ENCODE data around the gene CLCN7. TPM values are rescaled to one million over a fixed set of nuclear protein-coding genes. Genes with fewer than 3 reads are reported as not detected.

Gene CLCN7, protein sequence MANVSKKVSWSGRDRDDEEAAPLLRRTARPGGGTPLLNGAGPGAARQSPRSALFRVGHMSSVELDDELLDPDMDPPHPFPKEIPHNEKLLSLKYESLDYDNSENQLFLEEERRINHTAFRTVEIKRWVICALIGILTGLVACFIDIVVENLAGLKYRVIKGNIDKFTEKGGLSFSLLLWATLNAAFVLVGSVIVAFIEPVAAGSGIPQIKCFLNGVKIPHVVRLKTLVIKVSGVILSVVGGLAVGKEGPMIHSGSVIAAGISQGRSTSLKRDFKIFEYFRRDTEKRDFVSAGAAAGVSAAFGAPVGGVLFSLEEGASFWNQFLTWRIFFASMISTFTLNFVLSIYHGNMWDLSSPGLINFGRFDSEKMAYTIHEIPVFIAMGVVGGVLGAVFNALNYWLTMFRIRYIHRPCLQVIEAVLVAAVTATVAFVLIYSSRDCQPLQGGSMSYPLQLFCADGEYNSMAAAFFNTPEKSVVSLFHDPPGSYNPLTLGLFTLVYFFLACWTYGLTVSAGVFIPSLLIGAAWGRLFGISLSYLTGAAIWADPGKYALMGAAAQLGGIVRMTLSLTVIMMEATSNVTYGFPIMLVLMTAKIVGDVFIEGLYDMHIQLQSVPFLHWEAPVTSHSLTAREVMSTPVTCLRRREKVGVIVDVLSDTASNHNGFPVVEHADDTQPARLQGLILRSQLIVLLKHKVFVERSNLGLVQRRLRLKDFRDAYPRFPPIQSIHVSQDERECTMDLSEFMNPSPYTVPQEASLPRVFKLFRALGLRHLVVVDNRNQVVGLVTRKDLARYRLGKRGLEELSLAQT
- 80.0 and 107 TPM in 2 replicates for total RNA-seq

DNA sequence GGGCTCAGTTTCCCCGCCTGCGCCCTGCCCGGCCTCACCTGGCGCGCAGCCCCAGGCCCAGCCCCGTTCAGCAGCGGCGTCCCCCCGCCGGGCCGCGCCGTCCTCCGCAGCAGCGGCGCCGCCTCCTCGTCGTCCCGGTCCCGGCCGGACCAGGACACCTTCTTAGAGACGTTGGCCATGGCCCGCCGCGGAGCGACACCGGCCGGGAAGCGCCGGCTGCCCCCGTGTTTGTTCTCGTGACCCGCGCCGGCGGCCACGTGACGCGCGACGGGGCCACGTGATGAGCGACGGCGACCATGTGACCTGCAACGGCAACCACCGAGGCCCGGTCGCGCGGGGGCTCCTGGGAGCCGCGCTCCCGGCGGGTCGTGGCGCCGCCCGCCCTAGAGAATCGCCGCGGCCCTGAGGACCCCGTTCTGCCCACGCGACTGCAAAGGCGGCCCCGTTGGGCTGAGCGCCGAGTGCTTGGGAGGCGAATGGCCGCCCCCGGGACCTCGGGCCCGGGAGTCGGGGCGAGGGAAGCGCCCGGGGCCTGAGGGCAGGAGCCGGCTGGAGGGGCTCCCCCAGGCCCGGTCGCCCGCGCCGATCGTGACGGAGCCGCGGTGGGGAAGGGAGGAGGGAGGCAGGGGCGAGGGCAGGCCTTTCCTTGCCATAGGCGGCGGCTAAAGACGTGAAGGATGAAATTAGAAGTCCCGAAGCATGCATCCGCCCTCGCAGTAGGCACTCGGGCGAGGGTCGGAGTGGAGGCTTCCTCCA is at the start of gene CLCN7:
CLCN7 (minus strand) TSS at position 233 of the 756 bp plus-strand sequence; CDS start at position 179, 54 bp downstream.

DNA sequence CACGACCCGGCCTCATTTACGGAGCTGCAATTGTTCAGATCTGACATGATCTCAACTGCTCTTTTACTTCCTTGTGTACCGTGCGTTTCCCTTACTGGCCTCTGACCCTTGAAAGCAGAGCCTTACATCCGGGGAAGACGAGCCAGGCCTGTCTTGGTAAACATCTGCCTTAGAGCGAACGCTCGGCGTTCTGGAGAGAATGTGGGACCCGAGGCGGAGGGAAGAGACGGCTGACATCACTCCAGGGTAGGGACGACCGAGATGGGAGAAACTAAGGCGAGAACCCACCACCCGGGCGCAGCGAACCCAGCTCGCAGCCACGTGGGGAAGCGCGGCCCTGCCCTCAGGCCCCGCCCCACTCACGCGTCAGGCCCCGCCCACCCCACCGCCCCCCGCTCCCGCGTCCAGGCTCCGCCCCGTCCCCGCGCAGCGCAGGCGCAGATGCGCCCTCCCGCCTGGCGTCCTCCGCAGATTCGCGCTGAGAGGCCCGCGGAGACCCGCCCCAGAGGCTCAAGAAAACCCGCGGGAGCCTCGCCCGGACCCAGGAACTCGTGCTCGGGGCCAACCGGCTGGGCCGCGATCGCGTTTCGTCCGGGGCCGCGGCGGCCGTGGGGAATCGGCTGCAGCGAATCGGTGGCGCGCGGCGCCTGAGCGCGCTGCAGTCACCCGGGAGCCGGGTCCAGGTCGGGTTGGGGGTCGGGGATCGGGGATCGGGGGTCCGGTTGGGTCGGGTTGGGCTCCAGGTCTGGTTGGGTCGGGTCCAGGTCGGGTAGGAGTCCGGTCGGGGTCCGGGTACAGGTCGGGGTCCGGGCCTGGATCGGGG is 18.3 kb upstream of the CLCN7 start, which contains the start of gene TELO2:
TELO2 (plus strand) TSS at position 438 of the 823 bp plus-strand sequence. CDS start 922 bp downstream, outside the sequence.

DNA sequence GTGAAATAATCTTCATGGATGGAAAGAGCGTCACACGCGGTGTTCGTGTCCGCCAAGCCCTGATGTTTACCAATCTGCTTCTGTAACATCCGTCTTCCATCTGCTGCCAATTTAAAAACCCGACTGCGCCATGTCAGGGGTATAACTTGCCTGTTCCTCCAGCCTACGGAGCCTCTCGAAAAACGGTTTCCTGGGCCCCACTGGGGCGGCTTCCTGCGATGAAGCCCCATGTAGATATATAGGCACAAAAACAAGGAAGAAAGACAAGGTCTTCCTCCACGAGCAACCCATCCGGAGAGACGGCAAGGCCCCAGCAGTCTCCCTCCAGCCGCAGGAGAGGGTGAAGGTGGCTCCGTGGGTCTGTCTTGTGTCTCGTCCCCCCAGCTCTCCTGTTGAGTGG is 13.8 kb upstream of the CLCN7 start, which contains the start of gene PTX4:
PTX4 (minus strand) TSS at position 326 of the 400 bp plus-strand sequence; CDS start at position 291, 35 bp downstream.

DNA sequence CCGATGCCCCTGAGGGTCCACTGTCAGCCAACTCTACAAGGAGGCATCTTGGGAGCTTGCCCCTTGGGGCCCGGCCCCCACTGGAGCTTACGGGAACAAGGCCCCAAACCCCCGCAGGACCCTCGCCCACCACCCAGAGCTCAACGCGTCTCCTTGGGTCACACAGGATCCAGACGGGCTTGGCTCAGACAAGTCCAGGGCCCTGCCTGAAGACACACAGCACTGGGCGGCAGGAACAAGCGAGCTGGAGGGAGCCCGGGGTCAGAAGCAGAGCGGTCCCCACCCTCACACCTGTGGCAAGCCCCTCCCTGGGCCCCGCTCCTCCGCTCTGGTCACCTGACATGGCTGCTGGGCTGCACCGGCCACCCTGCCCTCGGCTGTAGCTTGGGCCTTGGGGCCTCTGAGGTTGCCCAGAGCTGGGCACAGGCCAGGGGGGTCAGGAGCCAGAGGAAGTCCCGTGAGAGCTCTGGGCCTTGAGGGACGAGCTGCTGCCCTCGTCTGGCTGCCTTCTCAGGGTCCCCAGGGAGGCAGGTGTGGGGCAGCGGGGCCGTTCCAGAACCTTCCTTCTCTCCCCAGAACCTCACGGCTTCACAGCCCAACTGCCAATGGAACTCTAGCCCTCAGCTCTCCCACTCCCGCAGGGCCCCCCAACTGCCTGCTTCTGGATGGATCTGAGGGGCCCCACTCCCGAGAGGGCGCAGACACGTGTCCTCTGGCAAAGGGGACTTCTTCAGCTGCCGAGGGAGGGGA is 30.7 kb downstream of the CLCN7 start, which contains the start of gene CCDC154:
CCDC154 (minus strand) TSS at position 577 of the 750 bp plus-strand sequence; CDS start at position 343, 234 bp downstream.

DNA sequence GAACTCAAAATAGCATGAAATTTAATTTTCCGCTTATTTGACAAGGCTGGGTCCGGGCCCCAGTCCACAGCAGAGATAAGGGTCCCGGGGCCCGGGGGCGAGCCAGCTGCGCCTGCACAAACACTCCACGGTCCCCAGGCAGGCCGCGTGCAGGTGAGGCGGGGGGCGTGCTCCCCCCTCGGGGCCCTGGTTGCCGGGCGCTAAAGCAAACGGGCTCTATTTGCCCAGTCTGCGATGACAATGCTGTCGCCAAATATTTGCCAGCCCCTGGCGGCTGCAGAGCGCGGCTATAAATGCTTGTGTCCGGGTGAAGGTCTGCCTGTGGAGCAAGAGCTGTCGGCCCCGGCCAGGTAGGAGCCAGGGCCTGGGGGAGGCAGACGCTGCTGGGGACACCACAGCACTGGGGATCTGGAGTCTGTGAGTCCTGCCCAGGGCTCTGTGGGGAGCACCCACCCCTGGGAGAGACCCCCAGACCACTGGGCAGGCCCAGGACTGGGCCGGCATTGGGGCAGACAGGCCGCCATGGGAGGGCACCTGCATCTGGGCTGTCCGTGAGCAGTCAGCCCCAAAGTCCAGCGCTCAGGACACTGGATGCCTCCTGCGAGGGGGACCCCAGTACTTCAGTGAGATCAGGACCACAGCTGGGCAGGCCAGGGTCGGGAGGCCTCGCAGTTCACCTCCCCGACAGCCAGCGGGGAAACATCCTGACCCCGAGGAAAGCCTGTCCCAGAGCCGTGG is 43.9 kb downstream of the CLCN7 start, which contains the start of gene PERCC1:
PERCC1 (plus strand) TSS at position 320 of the 738 bp plus-strand sequence. CDS start 1,516 bp downstream, outside the sequence.

DNA sequence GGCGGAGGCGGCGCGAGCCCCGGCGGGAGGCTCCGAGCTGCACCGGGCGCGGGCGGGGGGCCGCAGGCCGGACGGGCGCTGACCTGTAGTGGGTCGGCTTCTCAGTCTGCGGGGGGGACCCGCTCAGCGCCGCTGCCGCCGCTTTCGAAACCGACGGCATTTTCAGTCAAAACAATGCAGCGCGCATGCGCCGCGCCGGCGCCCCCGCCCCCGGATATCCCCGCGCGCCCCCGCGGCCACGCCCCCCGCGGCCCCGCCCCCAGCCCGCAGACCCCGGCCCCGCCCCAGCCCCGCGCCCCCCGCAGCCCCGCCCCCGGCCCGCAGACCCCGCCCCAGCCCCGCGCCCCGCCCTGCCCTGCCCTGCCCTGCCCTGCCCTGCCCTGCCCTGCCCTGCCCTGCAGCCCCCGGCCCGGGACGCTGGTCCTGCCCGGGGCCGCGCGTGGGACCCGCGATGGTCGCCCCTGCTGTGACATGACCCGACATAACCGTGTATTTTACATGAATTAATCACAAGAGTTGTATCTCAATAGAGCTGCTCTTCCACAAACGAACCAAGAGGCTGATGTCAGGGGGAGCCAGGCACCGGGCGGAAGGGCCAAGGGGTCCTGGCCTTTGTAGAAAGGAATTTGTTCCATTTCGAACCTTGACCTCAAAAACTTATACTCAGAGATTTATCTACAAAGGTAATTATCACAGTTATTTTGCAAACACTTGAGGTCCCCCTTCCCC is 60.1 kb downstream of the CLCN7 start, which contains the start of gene UNKL:
UNKL (minus strand) TSS at position 173 of the 729 bp plus-strand sequence; CDS start at position 160, 13 bp downstream.

Other genes with a start within 250 kb of the CLCN7 start
- not detected in 2 replicates for gene TPSG1, start 249.8 kb downstream of the CLCN7 start, total RNA-seq
- gene TPSB2, start 244.8 kb downstream of the CLCN7 start, total RNA-seq = not detected in 2 replicates
- not detected in 2 replicates for gene TPSAB1, start 234.3 kb downstream of the CLCN7 start, total RNA-seq
- not detected in 2 replicates for gene TPSD1, start 219.0 kb downstream of the CLCN7 start, total RNA-seq
- gene UBE2I, start 165.4 kb downstream of the CLCN7 start, total RNA-seq = 46.7 and 58.3 TPM in 2 replicates
- gene BAIAP3, start 141.4 kb downstream of the CLCN7 start, total RNA-seq = under 0.01 TPM in 2 replicates
- gene TSR3, start 123.2 kb downstream of the CLCN7 start, total RNA-seq = 48.9 and 52.9 TPM in 2 replicates
- gene GNPTG, start 123.1 kb downstream of the CLCN7 start, total RNA-seq = 27.0 and 35.6 TPM in 2 replicates
- gene UNKL, start 60.3 kb downstream of the CLCN7 start, total RNA-seq = 5.5 and 8.4 TPM in 2 replicates
- 14.1 and 15.1 TPM in 2 replicates for gene UQCC4, start 54.3 kb downstream of the CLCN7 start, total RNA-seq
- gene PERCC1, start 44.0 kb downstream of the CLCN7 start, total RNA-seq = not detected in 2 replicates
- gene CCDC154, start 30.5 kb downstream of the CLCN7 start, total RNA-seq = under 0.01 and 0.20 TPM in 2 replicates
- under 0.01 and 0.39 TPM in 2 replicates for gene PTX4, start 13.9 kb upstream of the CLCN7 start, total RNA-seq
- 23.1 and 31.9 TPM in 2 replicates for gene TELO2, start 18.3 kb upstream of the CLCN7 start, total RNA-seq
- gene TMEM204, start 58.6 kb upstream of the CLCN7 start, total RNA-seq = 14.9 and 15.8 TPM in 2 replicates
- 21.3 and 25.2 TPM in 2 replicates for gene IFT140, start 137.0 kb upstream of the CLCN7 start, total RNA-seq
- gene CRAMP1, start 137.3 kb upstream of the CLCN7 start, total RNA-seq = 9.6 and 13.5 TPM in 2 replicates
- gene JPT2, start 203.3 kb upstream of the CLCN7 start, total RNA-seq = 52.2 and 57.7 TPM in 2 replicates
- 40.4 and 57.9 TPM in 2 replicates for gene MAPK8IP3, start 231.2 kb upstream of the CLCN7 start, total RNA-seq